Esophagus mucosa (tissue), 1 donor: ENCODE measurements around the gene MLYCD. TPM values are rescaled to one million over a fixed set of nuclear protein-coding genes. Genes with fewer than 3 reads are reported as not detected.
"Not testable (repeated sequence)": the region's sequence is repeated elsewhere in the genome, so short reads cannot be mapped to it uniquely, and the experiment has no call there.

ENCODE experiments used
- ATAC-seq: fragments of 200-7000 bp; cut with Tn5 transposase; one replicate; pipeline ENCODE4 v1.9.1; 2020
- total RNA-seq: library from RNA; stranded (reverse); gene quantifications from one replicate; pipeline ENCODE4 v1.2.4, GENCODE V29; 2023
- donor health status: DM: yes; HTN: yes; CAD: no.

MLYCD gene
- total RNA-seq, 1 donor from 2014 or later: 2.1 TPM

DNA sequence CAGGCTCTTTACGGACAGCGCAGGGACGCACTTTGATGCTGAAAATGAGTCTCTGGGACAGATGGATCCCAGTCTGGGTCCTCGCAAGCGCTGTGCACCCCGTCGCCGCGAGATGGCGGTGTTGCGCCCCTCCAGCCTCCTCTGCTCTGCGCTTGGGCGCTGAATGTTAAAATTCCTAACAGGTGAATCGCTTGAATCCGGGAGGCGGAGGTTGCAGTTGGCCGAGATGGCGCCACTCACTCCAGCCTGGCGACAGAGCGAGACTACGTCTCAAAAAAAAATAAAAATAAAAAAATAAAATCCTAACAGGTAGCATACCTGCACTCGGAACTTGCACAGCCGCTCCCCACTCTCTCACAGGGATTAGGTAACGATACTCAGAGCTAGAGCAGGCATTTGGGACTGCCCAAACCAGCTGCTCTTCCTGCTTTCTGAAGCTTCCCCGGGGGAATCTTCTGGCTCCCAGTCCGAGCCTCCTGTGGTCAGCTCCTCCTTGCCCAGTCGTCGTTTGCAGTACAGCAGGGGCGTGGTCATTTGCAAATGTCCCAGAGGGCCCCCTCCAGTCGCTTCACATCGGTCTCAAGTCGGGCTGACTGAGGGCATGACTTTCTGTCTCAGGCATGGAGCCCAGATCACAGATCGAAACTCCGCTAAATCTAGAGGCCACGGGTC is 27.9 kb downstream of the MLYCD start:
- peak; percentile 87 for ATAC-seq

DNA sequence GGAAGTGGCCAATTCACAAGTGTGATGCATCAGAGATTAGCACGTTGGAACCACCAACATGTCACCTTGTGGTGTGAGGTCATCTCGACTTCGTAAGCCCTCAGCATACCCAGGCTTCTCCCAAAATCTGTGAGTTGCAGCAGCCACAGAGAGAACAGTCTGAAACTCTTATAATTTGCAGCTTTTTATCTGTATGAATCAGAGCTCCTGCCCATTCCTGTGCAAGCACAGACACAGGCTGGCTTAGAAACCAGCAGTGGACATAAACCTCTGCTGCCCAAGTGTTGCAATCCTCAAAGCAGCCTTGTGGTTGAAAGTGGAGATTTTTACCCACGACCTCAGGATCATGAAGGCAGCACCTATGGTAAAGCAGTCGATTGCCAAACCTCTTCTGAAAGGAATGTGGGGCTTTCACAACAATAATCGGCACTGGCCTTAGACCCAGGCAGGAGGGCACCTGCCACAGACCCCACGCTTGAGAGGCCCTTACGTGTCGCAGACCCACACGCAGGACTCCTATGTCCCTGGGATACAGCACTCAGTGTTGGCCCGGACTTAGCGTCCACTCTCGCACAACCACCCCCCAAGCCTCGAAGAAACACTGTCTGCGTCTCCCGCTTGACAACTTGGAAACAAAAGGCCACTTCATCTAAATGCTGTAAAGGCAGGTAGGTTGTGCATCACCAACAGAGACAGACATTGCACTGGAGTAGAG is 29.6 kb downstream of the MLYCD start:
- no peak for ATAC-seq

DNA sequence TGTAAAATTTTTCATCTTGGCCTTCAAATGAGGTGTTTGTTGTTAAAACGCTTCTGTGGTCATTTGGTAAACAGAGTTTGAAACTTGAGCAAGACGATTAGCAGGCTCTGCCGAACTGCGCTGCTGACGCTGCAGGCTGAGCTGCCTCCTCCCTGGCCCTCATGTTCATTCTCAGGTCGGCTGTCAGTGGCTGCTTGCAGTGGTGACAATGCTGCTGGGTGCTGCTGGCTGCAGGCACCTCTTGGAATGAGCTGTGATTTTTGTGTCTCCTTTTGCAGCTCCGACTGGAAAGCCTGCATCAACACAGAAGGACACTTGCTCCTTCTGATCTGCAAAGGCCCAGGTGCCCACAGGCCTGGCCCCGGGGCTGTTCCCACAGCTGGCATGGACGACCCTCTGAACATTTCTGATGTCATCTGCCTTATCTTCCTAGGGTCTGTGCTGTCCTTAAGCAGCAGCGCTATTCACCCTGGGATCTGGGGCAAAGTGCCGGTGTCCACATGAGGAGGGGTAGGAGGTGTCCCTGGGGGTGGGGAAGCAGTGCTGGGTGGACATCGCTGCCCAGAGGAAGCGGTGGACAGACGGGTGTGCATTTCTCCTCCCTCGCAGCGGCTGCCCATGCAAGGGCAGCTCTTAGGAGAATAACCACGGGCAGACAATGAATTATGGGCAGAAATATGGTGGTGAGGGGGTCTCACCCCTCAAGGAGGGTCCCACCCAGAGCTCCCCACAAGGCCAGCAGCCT is 31.1 kb downstream of the MLYCD start:
- no peak for ATAC-seq

DNA sequence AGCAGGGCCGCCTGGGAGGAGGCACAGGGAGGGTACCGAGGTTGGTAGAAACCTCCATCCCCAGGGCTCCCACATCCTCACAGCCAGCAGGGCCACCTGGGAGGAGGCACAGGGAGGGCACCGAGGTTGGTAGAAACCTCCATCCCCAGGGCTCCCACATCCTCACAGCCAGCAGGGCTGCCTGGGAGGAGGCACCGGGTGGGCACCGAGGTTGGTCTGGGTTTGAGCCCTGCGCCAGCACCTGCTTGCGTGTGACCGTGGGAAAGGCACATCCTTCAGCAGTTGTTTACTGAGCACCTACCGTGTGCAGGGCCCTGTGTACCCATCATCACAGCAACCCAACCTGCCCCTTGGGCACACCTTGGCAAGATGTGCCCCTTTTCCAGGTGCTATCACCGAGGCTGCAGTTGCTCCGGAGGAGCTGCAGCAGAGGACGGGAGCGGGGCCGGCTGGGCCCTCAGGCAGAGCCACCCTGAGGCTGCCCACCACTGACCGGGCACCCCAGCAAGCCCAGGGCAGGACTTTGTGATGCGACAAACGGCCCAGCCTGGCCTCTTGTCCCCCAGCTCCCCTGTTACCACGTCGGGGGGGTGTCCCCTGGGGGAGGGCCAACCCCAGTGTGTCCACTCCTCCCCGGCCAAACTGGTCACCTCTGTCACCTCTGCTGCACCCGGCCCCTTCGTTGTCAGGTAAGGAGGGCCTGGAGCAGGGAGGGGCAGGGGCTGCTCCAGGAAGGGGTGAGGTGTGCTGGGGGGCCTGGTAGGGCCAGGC is 32.0 kb downstream of the MLYCD start:
- ATAC-seq: no peak

DNA sequence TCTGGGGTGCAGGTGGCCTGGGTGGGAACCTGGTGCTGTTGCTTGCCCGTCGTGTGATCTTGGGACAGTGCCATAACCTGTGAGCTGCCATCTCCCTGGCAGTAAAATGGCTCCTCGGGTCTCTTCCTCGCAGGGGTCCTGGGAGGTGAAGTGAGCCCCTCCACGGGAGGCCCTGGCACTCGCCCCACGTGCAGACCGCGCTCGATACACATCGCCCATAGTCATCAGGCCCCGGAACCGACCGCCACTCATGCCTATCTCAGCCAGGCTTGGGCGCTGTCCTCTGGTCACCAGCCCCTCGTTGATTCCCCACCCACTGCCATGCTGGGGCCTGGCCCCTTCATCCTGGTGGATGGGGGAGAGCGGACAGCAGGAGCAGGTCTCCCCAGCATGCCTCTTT is 32.6 kb downstream of the MLYCD start:
- ATAC-seq: no peak

DNA sequence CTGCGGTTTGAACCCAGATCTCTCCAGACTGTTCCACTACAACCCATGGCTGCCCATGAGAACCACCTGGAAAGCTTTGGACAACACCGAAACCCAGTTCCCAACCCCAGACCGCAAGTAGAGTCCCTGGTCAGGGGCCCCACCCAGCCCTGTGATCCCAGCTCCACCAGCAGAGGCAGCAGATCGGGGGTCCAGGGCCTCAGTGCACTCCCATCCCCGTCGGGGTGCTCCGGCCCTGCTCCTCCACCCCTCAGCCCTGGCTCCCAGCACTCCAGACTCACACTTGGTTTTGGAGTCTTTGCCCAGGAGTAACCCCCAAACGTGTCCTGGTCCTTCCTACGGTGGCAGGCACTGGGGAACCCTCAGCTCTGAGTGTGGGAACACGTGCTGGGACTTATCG is 33.4 kb downstream of the MLYCD start:
- ATAC-seq: no peak

DNA sequence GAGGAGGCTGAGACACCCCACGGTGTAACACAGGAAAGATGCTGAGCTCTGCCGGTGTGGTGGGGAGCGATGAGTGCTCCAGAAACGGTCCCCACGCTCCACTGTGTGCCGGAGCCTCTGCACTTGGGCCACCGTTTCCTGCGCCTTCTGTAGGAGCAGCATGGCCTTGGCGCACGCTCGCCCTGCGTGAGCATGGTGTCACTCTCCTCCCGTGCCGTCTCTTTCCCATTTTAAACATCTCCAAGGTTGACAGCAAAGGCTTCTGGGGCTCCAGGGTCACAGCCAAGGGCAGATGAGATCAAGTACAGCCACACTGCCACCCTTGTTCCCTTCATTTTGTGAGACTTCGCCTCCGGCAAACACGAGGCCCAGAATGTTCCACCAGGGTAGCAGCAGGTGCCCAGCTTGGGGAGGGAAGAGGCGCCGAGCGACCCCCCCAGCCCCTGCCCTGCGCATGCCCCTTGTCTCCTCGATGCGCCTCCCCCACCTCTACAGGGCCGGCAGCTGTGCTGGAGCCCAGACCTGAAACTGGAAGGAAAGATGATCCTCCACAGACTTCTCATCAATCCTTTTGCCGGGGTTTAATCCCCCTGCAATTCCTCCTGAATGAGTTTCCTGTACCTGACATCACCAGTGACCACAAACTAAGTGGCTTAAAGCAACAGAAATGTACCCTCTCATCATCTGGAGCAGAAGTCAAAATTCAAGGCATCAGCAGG is 34.2 kb downstream of the MLYCD start:
- no peak for ATAC-seq

DNA sequence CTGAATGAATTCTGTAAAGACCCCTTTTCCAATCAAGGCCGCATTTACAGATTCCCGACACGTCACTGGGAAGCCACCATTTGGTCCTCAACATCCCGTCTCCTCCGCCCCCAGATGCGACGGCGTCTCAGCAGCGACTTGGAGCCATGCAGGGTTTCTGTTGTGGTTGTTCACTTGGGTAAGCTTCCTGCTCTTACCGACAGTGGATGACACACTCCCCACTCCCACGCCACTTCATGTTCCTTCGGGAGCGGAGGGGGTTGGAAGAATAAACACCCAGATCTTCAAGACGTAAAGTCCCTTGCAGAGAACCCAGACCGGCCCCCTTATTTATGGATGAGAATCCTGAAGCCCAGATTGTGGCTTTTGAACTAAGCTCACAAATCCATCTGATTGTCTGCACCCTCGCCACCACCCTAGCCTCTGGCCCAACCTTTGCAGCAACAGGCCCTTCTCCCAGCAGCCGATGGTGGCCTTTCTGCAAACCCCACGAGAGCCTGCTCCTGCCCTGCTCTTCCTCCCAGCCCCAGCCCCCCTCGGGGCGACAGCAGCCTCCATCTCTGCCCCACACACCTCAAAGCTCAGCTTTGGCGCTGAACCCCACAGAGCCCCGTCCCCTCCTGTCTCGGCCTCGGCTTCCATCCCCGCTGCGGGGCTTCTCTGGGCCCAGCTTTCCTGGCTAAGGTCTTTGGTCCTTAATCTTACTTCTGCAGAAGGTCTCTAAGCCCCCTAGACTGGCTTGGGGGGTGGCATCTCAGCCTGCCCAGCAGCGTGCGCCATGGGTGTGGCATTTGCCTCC is 35.2 kb downstream of the MLYCD start:
- no peak for ATAC-seq

DNA sequence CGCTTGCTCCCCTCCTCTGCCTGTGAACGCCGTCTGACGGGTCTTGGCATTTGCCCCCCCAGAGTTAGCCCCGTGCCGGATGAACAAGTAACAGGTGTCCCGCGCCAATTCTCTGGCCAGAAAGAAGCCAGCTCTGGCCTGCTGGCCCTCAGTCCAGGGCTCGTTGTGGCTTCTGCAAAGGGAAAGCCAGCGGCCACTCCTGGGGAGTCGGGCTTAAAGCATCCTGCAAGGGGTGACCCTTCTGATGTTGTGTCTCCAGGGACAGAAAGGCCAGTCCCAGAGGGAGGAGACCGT is 35.7 kb downstream of the MLYCD start:
- ATAC-seq: no peak

DNA sequence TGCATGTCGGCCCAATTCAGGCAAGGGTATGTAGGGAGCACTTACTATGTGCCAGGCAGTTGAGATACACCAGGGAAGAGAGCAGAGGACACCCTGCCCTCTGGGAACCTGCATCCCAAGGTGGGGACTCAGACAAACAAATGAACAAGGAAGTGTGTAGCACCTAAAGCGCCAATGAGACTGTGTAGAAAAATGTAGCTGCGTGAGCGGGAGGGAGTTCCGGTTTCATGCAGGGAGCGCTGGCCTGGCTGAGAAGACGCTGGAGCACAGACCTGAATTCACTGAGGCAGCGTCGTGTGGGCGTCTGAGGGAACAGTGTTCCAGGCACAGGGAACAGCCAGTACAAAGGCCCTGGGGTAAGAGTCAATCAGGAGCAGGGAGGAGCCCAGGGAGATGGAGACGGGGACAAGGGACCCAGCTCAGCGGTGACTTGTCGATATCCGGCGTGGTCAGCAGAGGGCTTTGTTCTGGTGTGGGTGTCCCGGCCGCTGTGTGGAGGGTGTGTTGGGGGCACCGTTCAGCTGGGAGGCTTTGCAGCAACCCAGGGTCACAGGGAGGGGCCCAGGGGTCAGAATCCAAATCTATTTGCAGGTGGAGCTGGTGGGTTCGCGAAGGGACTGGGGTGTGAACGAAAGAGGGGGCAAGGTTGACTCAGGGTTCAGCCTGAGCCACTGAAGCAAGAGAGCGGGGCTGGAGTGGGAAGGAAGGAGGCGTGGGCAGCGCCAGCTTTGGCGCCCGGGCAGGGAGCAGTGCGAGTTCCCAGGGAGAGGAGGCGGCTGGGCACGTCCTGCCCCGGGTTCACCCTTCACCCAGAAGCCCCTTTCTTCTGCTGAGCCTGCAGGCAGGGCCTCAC is 36.3 kb downstream of the MLYCD start:
- no peak for ATAC-seq

DNA sequence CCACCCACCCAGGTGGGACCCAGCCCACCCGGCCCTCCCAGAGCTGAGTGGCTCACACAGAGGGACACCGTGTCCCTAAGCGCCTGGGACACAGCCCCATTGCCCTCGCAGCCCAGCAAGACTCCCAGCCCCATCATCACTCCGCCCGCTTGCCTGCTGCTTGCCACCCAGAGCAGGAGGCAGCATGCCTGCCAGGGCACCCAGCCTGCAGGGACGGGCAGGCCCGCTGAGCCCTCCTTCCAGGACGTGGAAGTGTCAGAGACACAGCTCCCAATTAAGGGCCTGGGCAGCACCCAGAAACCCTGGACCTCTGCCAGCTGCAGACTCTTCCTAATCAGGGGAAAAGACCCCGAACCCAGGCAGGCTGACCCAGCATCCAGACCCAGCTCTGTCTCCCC is 36.9 kb downstream of the MLYCD start:
- peak; percentile 43 for ATAC-seq

DNA sequence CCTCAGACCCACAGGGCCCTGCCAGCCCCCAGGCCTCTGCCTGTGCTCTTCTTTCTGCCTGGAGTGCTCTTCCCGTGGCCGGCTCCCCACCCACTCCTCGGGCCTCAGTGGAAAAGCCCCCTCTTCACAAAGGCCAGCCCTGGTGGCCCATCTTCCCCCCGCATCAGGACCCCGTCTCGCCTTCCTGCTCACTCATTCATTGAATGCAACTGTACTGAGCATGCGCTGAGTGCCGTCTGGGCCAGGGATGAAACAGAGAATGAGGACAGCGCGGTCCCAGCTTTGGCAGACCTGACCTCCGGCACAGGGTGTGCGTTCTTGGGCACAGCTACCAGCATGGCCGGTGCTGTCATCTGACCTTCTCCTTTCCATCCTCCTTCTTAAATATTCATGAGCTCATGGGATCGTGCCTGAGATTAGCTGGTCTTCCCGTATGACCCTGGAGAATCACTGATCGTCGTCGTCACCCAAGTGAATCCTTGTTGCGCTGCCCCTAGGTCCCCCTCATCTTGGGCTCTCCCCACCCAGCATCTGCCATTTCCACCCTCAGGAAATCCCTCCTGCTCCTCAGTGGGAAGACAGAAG is 37.8 kb downstream of the MLYCD start:
- ATAC-seq: no peak

DNA sequence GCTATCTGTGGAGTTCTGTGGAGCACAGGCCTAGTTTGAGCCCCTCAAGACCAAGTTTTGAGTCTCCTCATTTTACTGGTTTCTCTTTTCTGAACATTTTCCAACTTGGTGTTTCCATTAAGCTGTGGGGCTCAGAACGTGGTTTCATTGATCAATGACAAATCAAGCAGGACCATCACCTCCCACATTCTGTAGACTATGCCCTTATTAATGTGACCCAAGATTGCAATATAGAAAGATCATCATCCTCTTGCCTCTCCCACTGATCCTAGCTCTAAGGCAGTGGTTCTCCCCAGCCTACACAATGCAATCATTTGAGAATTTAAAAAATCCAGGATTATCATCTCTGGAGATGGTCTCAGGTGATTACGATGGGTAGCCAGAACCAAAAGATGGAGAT is 38.4 kb downstream of the MLYCD start:
- no peak for ATAC-seq

DNA sequence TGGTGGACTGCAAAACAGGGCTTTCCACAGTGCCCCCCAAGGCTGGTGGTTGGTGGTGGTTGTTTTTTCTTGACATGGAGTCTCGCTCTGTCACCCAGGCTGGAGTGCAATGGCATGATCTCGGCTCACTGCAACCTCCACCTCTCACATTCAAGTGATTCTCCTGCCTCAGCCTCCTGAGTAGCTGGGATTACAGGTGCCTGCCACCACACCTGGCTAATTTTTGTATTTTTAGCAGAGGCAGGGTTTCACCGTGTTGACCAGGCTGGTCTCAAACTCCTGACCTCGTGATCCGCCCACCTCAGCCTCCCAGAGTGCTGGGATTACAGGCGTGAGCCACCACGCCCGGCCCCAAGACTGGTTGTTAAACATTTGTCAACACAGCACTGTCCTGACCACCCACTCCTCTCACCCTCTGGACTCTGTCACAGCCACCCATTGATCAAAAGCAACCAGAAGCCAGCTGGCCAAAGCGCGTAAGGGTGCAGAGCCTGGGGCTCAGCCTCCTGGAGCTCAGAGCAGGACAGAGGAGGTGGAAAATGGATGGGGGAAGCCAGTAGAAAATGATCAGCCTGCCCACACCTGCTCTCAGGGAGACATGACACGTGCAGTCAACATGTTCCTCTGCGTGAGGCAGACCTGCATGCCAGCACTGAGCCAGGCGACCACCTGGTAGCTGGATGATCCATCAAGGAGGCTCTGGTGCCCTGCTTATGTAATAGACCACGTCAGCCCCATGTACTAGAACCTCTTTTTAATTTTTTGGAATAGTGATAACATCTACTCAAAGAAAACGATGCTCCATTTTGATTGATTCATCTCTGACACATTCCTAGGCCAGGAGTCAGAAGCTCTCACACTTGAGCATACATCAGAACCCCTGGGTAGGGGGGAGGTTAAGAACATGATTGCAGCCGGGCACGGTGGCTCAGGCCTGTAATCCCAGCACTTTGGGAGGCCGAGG is 39.3 kb downstream of the MLYCD start:
- ATAC-seq: no peak

DNA sequence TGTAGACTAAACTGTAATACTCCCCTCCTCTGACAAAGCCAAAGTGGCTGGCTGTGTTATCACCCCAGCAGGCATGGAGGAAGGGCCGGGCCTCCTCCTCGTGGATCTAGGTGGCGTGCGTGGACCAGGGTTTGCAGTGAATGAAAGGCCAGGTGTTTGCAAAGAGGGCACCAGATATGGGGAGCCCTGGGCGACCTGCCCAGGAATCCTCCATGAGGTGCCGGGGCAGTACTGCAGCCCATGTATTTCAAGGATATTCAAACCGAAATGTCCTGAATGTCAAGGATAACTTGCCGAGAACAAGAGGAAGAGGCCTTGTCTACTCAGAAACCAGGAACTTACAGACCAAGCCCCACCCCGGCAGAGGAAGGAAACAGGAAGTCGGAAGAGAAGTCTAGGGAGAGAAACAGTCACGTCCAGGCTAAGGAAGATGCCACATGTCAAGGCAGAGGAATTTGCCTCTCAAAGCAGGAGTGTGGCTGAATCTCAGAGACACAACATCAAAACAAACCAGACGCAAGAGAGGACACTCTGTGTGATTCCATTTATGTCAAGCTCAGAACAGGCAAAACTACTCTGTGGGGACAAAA is 40.4 kb downstream of the MLYCD start:
- ATAC-seq: no peak

DNA sequence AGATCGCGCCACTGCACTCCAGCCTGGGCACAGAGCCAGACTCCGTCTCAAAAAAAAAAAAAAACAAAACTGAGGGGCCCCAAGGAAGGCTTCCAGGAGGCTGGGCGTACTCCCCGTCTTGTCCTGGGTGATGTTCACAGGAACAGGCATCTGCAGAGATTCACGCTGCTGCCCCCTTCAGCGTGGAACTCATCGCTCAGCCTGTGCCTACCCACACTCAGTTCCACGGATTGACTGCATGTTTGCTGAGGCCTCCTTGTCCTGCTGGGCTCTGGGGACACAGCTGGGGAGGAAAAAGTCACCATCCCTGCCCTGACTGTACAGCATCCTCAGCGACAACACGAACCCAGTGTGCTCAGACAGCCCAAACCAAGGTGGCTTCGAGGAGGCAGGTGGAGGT is 41.2 kb downstream of the MLYCD start:
- ATAC-seq: no peak

DNA sequence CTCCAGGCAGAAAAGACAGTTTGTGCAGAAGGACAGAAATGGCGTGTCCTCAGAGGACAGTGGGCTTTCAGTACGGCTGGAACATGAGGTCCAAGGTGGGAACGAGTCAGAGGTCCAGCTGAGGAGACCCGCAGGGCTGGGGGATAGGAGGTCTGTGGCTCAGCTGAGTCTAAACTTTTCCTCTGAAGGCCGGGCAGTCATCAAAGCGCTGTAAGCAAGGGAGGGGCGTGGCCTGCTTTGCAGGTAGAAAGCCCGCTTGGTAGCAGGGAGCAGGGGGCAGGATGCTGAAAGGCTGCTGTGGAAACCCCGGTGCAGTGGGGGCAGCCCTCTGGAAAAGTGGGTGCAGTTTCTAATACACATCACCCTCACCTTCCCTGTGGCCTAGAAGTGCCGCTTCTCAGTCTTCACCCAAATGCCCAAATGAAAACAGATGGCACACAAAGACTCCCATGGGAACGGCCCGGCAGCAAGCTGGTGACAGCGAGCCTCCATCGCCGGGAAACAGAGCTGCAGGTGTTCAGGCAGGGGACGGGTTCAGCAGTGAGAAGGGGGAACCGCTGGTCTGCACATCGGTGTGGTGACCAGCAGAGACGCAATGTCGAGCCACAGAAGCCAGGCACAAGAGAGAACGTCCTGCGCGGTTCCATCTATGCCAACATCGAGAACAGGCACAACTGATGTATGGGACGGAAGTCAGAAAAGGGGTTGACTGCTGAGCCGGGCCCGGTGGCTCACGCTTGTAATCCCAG is 41.9 kb downstream of the MLYCD start:
- no peak for ATAC-seq

DNA sequence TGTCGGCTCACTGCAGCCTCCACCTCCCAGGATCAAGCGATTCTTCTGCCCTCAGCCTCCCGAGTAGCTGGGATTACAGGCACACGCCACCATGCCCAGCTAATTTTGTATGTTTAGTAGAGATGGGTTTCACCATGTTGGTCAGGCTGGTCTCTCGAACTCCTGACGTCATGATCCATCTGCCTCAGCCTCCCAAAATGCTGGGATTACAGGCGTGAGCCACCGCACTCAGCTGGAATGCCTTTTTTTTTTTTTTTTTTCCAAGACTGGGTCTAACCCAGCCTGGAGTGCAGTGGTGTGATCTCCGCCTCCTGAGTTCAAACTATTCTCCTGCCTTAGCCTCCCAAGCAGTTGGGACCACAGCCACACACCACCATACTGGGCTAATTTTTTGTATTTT is 42.6 kb downstream of the MLYCD start:
- ATAC-seq: not testable (repeated sequence)
